IPS-18a (cell line): Measurements from ENCODE around the gene ZBTB14.
A peak's percentile ranks its signal among the peaks of the same experiment; 100 is the strongest.

Experiments
- H3K27ac ChIP-seq: one replicate; pipeline ENCODE4 v1.5.1; 2013; ENCODE audit warnings: low read length
- H3K27me3 ChIP-seq: one replicate; pipeline ENCODE4 v1.6.1; 2013; ENCODE audit warnings: mild to moderate bottlenecking, low read length; ENCODE audit not compliant: control insufficient read depth, insufficient read depth
- H3K36me3 ChIP-seq: one replicate; pipeline ENCODE4 v1.6.1; 2013; ENCODE audit warnings: low read depth, low read length; ENCODE audit not compliant: control insufficient read depth
- H3K4me1 ChIP-seq: one replicate; pipeline ENCODE4 v1.6.1; 2013; ENCODE audit warnings: low read depth, low read length; ENCODE audit not compliant: control insufficient read depth
- H3K4me3 ChIP-seq: one replicate; pipeline ENCODE4 v1.5.1; 2013; ENCODE audit warnings: low read length
- H3K9ac ChIP-seq: one replicate; pipeline ENCODE4 v1.6.1; 2013; ENCODE audit warnings: mild to moderate bottlenecking, low read length, moderate library complexity
- H3K9me3 ChIP-seq: one replicate; pipeline ENCODE4 v1.6.1; 2013; ENCODE audit warnings: low read depth, low read length; ENCODE audit not compliant: control insufficient read depth

ZBTB14 gene, protein sequence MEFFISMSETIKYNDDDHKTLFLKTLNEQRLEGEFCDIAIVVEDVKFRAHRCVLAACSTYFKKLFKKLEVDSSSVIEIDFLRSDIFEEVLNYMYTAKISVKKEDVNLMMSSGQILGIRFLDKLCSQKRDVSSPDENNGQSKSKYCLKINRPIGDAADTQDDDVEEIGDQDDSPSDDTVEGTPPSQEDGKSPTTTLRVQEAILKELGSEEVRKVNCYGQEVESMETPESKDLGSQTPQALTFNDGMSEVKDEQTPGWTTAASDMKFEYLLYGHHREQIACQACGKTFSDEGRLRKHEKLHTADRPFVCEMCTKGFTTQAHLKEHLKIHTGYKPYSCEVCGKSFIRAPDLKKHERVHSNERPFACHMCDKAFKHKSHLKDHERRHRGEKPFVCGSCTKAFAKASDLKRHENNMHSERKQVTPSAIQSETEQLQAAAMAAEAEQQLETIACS

DNA sequence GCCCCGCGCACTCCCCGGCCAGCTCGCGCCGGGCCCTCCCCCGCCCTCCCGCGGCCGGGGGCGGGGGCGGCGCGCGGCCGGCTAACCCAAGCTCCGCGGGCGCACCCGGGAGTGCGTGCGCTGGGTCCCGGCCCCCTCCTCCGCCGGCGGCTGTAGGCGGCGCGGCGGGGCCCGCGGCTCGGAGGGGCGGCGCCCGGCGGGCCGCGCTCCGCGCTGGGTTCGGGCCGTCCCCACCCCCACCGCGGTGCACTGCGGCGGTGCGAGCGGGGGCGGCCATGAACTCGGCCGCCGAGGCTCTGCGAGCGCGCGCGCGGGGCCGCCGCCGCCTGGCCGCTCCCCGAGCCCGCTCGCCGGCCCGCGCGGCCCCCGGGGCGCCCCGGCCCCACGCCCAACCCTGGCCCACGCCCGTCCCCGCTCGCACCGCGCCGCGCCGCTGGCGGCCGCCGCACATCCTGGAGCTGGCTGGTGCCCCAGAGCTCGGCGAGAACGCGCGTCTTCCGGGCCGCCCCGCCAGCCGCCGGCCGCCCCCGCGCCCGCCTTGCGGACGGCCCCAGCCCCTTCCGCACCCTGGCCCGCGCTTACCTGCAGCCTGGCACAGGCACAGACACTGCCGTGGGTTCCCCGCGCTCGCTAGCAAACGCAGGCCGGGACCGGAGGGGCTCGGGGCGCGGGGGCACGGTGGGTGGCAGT is at the start of gene ZBTB14:
Gene ZBTB14 (minus strand): TSS at position 496 of the 690 bp plus-strand sequence. CDS start 2,480 bp downstream, outside the sequence.
- peaks cover 9% of the 10 kb centered on the region for H3K4me1 ChIP-seq
- peak within 1 kb of the TSS; percentile 76 for H3K27ac ChIP-seq
- peak within 1 kb of the TSS; percentile 76 for H3K9ac ChIP-seq
- H3K36me3 ChIP-seq, result peaks cover 14% of the 10 kb centered on the region
- H3K27me3 ChIP-seq, result peaks cover 23% of the 10 kb centered on the region
- H3K4me3 ChIP-seq, result peak within 1 kb of the TSS; percentile 81
- no peaks in the 10 kb centered on the region for H3K9me3 ChIP-seq

DNA sequence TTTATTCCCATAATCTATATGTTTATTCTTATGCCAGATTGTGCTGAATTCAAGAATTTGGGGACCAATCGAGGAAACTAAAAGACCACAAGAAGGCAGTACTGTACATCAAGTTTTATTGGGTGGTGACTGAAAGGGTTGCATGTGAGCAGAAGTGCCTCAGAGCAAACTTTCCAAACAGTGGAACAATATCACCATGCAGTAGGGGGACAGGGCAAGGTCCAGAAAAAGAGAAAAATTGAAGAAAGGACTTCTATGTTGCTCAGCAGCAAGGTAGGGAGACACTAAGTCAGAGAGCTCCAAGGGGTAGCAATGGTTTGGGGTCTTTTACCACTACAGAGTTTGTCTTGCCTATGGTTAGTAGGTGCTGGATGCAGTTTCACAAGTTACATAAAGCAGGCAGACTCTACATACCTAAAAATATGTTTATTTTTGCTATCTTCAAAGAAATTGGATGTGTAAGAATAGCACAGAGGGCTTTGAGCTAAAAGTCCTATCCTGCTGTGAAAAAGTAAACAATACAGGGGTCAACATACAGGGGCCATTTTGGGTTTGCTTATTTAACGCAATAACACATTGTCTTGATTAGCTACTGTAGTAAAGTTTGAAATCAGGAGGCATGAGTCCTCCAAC is 43.8 kb upstream of the ZBTB14 start:
- Histone ChIP-seq H3K4me1 (peaks cover 2% of the 10 kb centered on the region), H3K4me3 (no peak overlapping the region), H3K36me3 (no peaks in the 10 kb centered on the region), H3K9me3 (no peaks in the 10 kb centered on the region), H3K27ac (no peak overlapping the region), H3K9ac (no peak overlapping the region), H3K27me3 (no peaks in the 10 kb centered on the region)

DNA sequence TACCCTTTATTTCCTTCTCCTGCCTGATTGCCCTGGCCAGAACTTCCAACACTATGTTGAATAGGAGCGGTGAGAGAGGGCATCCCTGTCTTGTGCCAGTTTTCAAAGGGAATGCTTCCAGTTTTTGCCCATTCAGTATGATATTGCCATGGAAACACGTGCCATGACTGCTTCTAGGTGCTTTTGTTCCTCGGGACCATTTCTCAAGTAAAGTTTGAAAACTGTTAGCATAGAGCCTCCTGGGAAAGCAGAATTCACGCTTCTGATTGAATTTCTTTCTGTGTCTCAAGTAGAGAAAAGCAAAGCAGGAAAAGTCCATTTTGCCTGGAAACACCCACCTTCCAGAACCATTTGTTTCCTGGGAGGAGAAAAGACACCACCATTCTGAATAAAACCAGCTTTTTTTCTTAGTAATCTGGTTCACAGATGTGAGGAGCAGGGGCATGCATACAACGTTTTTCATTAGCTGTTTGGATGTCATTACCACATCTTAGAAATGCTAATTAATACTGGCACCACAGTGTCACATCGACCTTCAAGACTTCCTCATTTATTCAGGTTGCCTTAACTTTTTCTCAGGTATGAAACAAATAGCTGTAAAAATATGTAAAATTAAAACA is 39.0 kb upstream of the ZBTB14 start:
- Histone ChIP-seq H3K4me1 (peaks cover 2% of the 10 kb centered on the region), H3K4me3 (no peak overlapping the region), H3K27ac (no peak overlapping the region)

DNA sequence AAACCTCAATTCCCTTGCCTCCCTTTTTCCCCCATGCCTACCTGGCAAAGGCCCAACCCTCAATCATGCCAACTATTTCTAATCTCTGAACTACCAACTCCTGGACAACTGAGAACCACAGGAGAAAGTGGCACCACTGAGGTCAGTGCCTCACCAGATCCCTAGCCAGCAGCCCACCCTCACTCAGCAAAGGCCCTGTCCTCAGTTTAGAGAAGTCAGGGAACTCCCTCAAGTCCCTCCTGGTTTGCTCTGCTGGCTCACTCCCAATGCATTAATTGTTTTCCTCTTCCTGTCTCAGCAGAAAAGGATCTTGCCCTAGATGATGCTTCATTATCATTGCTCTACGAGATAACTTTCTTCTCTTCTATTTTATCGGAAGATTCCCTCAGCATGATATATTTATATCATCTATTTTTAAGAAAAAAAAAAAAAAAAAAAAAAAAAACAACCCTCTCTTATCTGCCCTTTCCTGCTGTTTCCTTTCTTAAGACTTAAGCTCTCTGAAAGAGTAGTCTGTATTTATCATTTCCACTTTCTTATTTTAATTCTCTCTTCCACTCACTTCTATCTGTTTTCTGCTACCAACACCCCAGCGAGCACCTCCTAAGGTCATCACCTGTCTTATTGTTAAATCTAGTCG is 22.7 kb upstream of the ZBTB14 start:
- Histone ChIP-seq H3K4me3 (no peak overlapping the region), H3K36me3 (no peaks in the 10 kb centered on the region), H3K27ac (no peak overlapping the region), H3K9me3 (no peaks in the 10 kb centered on the region), H3K9ac (no peak overlapping the region), H3K4me1 (no peaks in the 10 kb centered on the region), H3K27me3 (no peaks in the 10 kb centered on the region)

More for the DNA sequence above, 39.0 kb upstream of the ZBTB14 start:
- H3K9me3 ChIP-seq, result no peaks in the 10 kb centered on the region
- H3K36me3 ChIP-seq, result no peaks in the 10 kb centered on the region
- H3K9ac ChIP-seq, result no peak overlapping the region
- H3K27me3 ChIP-seq, result no peaks in the 10 kb centered on the region

DNA sequence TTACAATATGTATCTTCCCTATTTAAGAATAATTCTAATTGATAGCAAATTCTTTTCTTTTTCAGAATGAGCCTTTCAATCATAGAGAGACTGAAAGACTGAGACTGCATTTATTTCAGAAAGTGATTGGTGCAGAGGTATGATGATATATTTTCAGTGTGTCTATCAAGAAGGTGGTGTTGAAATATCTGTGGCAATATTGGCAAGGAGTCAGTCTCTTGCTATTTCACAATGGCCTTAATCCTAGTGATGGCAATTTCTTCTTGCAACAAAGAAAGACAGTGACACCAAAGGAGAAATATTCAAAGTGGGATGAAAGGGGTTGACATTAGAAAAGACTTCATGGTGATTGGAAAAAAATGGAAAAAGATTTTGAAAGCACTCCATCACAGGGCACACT is 21.7 kb upstream of the ZBTB14 start:
- Histone ChIP-seq H3K9ac (no peak overlapping the region), H3K4me3 (no peak overlapping the region), H3K4me1 (no peaks in the 10 kb centered on the region), H3K27me3 (no peaks in the 10 kb centered on the region), H3K36me3 (no peaks in the 10 kb centered on the region), H3K9me3 (no peaks in the 10 kb centered on the region), H3K27ac (no peak overlapping the region)

- no peaks in the 10 kb centered on the region for H3K27me3 ChIP-seq
- H3K27ac ChIP-seq, result no peak overlapping the region
- no peak overlapping the region for H3K9ac ChIP-seq
- H3K4me3 ChIP-seq, result no peak overlapping the region
- H3K36me3 ChIP-seq, result no peaks in the 10 kb centered on the region
- no peaks in the 10 kb centered on the region for H3K9me3 ChIP-seq
- H3K4me1 ChIP-seq, result no peaks in the 10 kb centered on the region
Observed at GRCh38 chr18:5315838-5316237, 20.3 kb upstream of the ZBTB14 start.

GRCh38 chr18:5311301-5311989 is 15.9 kb upstream of the ZBTB14 start:
- H3K9me3 ChIP-seq, result no peaks in the 10 kb centered on the region
- no peaks in the 10 kb centered on the region for H3K27me3 ChIP-seq
- no peaks in the 10 kb centered on the region for H3K4me1 ChIP-seq
- no peak overlapping the region for H3K4me3 ChIP-seq
- H3K27ac ChIP-seq, result no peak overlapping the region
- no peaks in the 10 kb centered on the region for H3K36me3 ChIP-seq
- no peak overlapping the region for H3K9ac ChIP-seq

- no peaks in the 10 kb centered on the region for H3K9me3 ChIP-seq
- no peaks in the 10 kb centered on the region for H3K36me3 ChIP-seq
- no peak overlapping the region for H3K9ac ChIP-seq
- no peaks in the 10 kb centered on the region for H3K4me1 ChIP-seq
- H3K27ac ChIP-seq, result no peak overlapping the region
- no peaks in the 10 kb centered on the region for H3K27me3 ChIP-seq
- H3K4me3 ChIP-seq, result no peak overlapping the region
Observed at GRCh38 chr18:5309888-5310470, 14.5 kb upstream of the ZBTB14 start.

- Histone ChIP-seq H3K4me1 (no peaks in the 10 kb centered on the region), H3K9ac (no peak overlapping the region), H3K4me3 (no peak overlapping the region), H3K27ac (no peak overlapping the region), H3K36me3 (no peaks in the 10 kb centered on the region), H3K9me3 (no peaks in the 10 kb centered on the region), H3K27me3 (no peaks in the 10 kb centered on the region)
Observed at GRCh38 chr18:5305835-5306234, 10.3 kb upstream of the ZBTB14 start.

- Histone ChIP-seq H3K36me3 (no peaks in the 10 kb centered on the region), H3K27ac (no peak overlapping the region), H3K9ac (no peak overlapping the region), H3K4me3 (no peak overlapping the region), H3K27me3 (peaks cover 2% of the 10 kb centered on the region), H3K4me1 (no peaks in the 10 kb centered on the region), H3K9me3 (no peaks in the 10 kb centered on the region)
Observed at GRCh38 chr18:5304232-5304631, 8.7 kb upstream of the ZBTB14 start.
